Fibroblast of lung (primary cell): Measurements from ENCODE around the gene FAM83D.
A peak's percentile ranks its signal among the peaks of the same experiment; 100 is the strongest.

Experiments
- EZH2 ChIP-seq: IDR thresholded peaks from 2 replicates; pipeline ENCODE4 v1.5.1; 2012; ENCODE audit warnings: low read length, control low read depth, mild to moderate bottlenecking; ENCODE audit errors: missing control alignments
- TF ChIP-seq, protein P1 (sequence below), 2 donors: IDR thresholded peaks in 1 of 2; conservative IDR thresholded peaks in 1 of 2; 1 replicate in 1 of 2; 2 replicates in 1 of 2; pipeline ENCODE4 v1.5.1; 2011 to 2012; ENCODE audit warnings: low read length in 2 of 2, control low read depth in 1 of 2, inconsistent platforms in 1 of 2, low read depth in 1 of 2, mild to moderate bottlenecking in 1 of 2

GRCh38 chr20:38986663-38987062 is 60.4 kb downstream of the FAM83D start:
- TF ChIP-seq, protein P1, sequence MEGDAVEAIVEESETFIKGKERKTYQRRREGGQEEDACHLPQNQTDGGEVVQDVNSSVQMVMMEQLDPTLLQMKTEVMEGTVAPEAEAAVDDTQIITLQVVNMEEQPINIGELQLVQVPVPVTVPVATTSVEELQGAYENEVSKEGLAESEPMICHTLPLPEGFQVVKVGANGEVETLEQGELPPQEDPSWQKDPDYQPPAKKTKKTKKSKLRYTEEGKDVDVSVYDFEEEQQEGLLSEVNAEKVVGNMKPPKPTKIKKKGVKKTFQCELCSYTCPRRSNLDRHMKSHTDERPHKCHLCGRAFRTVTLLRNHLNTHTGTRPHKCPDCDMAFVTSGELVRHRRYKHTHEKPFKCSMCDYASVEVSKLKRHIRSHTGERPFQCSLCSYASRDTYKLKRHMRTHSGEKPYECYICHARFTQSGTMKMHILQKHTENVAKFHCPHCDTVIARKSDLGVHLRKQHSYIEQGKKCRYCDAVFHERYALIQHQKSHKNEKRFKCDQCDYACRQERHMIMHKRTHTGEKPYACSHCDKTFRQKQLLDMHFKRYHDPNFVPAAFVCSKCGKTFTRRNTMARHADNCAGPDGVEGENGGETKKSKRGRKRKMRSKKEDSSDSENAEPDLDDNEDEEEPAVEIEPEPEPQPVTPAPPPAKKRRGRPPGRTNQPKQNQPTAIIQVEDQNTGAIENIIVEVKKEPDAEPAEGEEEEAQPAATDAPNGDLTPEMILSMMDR (conservative IDR thresholded peaks at IDR 0.05 in 1 of 2, IDR thresholded peaks at IDR 0.05 in 1 of 2; ENCODE audit: low read depth in 1 of 2, low read length in 2 of 2), result peak; percentile 4 to 40
- no peak for TF ChIP-seq EZH2
